SIG-M5 treated with dmso at 0.1 percent for 504 hours (cell line): ENCODE data around the gene SLC35E1.
"Not testable (repeated sequence)": the region's sequence is repeated elsewhere in the genome, so short reads cannot be mapped to it uniquely, and the experiment has no call there.

Experiments used
- DNase-seq: peaks from one replicate; lab custom pipeline; 2025; ENCODE audit not compliant: unreplicated experiment; lab: John Stamatoyannopoulos, UW

Gene SLC35E1

DNA sequence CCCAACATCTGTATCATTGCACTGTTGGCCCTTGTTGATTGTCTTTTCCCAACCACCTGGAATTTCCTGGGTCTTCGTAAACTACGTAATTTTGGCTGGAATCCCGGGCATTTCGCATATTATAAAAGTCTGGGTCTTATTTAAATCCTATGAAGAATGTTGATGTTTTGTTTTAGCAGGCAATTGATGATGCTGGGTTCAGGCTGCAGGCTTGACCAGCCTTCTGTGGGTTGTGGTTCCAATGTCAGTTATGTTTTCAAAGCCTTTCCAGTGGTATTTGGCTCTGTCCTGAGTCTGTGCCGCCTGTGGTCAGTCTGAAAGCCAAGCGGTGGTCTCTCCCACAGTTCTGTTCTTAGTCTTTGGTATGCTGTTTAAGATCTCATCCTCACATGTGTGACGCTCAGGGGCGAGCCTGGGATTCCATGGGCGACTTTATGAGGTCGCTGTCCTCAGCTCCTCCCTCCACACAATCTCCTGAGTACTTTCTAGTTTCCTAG lies 12.4 kb downstream of the SLC35E1 start:
- DNase-seq, result no peak

DNA sequence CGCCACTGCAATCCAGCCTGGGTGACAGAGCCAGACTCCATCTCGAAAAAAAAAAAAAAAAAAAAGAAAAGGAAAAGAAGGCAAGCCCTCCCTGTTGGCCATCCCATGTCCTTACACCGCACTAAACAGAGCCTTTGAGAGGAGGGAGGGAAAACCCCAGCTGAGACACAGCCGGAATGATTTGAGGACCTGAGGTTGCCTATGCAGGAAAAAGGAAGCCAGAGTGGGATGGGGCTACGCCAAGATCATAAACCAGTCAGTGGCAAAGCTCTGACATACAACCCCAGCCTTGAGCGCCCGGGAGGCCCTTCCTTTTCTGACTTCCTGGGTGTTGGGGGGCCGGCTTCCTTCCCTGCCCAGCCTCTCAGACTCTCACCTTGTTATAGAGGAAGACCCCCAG lies 17.4 kb downstream of the SLC35E1 start:
- DNase-seq, result no peak

DNA sequence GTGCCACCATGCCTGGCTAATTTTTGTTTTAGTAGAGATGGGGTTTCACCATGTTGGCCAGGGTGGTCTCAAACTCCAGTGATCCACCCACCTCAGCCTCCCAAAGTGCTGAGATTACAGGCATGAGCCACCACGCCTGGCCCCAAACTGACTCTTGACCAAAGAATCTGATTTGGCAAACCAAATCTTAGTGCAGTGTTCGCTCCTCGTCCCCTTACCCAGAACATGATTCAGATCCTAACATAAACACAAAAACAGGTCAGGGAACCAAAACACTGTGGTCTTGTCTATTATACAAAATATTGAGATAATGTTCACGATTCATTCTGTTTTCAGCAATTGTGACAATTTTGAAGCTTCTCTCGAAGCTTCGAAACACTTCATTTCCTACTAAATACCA lies 20.3 kb downstream of the SLC35E1 start:
- DNase-seq, result not testable (repeated sequence)

DNA sequence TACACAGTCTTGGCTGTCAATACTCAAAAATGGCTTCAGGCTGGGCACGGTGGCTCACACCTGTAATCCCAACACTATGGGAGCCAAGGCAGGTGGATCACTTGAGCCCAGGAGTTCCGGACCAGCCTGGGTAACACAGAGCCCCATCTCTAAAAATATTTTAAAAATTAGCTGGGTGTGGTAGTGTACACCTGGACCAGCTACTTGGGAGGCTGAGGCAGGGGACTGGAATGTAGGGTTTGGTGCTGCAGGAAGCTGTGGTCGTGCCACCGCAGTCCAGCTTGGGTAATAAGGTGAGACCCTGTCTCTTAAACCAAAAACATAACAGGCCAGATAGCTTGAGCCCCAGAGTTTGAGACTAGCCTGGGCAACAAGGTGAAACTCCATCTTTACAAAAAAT lies 23.3 kb downstream of the SLC35E1 start:
- no peak for DNase-seq

DNA sequence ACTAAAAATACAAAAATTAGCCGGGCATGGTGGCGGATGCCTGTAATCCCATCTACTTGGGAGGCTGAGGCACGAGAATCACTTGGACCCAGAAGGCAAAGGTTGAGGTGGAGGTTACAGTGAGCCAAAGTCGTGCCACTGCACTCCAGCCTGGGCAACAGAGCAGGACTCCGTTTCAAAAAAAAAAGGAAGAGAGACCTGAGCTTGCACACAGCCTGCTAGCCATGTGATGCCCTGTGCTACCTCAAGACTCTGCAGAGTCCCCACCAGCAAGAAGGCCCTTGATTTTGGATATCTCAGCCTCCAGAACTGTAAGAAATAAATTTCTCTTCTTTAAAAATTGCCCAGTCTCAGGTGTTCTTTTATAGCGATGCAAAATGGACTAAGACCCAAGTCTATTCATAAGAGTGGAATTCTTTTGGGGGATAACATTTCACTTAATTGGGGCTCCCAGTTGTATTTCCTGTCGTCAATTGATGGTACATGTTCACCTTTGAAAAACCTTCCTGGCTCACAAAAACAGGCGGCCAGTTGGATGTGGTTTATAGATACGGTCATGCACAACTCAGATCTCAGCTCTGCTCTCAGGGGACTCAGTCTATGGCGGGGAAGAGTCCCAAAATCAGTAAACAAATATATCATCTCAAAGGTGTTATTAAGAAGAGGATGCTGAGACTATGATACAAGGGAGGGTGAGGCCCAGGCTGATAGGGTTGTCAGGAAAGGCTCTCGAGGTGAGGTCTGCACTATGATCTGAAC lies 27.6 kb downstream of the SLC35E1 start:
- no peak for DNase-seq

DNA sequence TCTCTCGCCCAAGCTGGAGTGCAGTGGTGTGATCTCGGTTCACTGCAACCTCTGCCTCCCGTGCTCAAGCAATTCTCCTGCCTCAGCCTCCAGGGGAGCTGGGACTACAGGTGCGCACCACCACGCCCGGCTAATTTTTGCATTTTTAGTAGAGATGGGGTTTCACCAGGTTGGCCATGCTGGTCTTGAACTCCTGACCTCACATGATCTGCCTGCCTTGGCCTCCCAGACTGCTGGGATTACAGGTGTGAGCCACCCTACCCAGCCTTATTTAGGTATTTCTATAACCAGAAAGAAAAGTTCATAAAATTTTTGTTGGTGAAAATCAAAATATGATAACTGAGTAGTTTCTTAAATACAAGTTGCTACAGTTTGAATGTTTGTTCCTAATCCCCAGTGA lies 28.5 kb downstream of the SLC35E1 start:
- DNase-seq, result not testable (repeated sequence)

DNA sequence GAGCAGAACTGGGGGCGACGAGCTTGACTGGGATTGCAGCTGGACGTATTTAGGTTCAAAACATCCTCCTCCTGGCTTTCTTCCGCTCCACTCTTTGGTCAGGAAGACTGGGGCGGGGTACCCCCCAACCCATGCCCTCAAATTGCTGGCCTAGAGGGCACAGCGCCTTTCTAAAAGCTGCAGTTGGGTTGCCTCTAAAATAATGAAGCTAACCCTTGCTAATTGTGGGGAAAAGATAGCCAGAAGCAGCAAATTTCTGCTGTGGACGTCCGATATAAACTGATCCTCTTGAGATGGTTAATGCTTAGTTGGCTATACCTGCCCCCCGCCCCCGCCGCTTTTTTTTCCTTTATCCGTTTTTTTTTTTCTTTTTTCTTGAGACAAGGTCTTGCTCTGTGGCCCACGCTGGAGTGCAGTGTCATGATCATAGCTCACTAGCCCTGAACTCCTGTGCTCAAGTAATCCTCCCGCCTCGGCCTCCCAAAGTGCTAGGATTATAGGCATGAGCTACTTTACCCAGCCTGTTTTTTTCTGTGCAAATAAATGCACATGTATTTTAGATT lies 29.2 kb downstream of the SLC35E1 start:
- no peak for DNase-seq

DNA sequence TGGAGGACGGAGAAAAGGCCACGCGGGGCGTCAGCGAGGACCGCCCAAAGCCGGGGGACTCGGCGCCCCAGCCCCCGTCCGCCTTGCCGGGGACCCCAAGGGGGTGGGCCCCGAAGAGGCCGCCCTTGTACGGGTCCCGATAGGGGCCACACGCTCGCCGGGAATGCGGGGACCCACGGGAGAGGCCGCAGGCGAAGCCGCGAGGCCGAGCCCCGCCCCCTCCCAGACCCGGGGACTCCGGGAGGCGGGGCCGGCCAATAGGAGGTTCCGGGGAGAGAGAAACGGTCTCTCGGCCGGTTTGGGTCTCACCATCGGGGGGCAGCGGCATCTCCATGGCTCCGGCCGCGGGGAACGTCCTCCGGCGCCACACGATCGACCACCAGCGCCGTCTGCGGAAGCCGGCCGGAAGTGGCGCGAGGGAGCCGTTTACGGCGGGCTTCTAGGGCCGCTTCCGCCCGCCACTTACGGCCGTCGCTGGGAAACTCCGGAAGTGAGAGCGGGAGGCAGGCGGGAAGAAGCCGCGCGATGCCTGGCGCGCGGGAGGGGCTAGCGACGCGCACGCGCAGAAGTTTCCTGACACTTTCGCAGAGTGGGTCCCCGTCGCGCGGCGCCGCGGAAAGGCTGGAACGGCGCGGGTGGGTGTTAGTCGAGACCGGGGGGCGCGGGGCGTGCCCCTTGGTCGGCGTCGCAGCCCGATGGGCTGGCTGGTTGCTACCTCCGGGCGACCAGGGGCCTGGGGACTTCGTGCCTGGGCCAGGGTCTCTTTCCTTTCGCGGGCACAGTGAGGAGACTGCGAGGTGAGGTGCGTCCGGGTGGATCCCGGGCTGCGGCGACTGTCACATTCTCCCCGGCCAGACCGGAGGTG lies 29.9 kb downstream of the SLC35E1 start, which contains the start of gene CHERP:
CHERP (minus strand) TSS at position 393 of the 865 bp plus-strand sequence; CDS start at position 334, 59 bp downstream.
- DNase-seq, result peak; percentile 93

DNA sequence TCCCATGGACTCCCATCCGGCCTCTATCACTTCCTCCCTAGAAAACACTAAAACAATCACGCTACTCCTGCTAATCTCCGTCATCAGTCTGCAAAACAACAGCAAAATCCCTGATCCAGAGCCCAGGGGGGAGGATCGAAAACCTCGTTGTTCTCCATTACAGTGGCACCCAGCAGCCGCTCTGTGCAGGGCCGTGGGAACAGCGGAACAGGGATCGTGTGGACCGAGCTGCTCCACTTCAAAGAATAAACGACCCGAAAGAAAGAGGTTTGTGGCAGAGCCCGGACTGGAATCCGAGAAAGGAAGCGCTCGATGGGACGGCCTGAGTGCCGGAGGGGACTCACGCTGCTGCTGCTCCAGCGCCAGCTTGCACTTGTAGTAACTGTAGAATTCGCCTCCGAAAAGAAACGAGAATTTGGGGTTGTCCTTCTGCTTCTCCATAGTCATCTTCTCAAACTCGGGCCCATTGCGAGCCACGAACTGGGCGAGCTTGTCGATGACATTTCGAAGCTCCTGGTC lies 30.6 kb downstream of the SLC35E1 start:
- no peak for DNase-seq

DNA sequence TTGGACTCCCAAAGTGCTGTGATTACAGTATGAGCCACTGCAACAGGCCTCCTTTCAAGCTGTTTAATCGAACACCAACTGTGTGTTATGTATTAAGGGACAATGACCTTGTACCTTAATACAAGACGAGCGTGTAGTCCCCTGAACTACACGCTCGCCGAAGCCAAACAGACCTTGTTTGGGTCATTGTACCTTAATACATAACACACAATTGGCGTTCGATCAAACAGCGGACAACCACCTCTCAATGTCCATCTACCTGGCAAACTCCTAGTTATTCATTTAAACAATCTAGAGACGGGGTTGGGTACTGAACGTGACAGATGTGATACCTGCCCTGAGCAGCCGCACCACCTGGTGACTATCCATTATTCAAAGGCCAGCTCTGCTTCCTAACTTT lies 31.3 kb downstream of the SLC35E1 start:
- DNase-seq, result no peak

DNA sequence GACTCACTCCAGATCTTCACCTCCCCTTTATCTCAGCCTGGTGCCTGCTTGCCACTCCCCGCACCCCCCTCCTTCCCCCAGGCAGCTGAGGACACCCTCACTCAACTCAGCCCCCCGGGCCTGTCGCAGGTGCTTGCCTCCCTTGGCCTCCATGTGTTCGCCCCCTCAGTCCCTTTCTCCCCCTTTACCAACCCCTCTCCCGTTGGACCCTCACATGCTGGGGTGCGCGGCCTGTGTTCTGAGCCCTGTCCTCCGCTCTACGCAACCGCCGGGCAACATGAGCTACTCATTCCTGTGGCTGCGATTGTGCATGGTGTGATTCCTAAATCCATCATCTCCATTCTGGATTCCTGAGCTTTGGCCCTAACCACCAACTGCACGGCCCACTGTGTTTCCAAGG lies 35.1 kb downstream of the SLC35E1 start:
- no peak for DNase-seq

DNA sequence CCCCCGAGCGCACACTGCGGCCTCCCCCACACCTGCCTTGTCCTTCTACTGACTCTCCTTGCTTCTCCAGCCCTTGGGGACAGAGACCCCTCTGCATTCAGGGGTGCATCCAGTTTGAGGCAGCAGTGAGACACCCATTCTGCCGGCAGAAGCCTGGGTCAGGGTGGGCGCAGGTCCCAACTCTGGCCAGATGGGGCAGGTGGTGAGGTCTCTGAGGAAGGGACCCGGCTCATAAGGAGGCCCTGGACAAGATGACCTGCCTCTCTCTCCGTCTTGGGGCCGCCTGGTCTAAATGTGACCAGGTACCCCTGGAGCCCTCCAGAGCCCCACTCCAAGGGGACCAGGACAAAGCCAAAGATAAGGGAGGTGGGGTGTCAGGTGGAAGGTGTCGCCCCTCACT lies 36.1 kb downstream of the SLC35E1 start:
- no peak for DNase-seq

DNA sequence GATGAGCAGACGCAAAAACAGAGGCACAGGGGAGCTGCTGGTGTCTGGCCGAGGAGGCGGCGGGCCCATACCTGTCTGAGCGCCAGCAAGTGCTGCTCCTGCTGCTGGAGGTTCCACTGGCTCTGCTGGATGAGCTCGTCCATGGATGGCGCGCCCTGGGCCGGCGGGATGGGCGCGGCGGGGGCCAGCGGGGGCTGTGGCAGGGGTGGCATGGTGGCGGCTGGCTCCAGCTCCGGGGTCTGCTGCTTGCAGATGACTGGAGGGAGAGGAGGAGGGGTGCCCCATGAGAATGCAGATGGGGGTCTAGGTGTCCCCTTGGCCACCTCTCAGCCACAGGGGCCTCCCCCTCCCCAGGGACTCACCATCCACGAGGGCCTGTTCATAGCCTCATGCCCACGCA lies 36.8 kb downstream of the SLC35E1 start:
- no peak for DNase-seq

DNA sequence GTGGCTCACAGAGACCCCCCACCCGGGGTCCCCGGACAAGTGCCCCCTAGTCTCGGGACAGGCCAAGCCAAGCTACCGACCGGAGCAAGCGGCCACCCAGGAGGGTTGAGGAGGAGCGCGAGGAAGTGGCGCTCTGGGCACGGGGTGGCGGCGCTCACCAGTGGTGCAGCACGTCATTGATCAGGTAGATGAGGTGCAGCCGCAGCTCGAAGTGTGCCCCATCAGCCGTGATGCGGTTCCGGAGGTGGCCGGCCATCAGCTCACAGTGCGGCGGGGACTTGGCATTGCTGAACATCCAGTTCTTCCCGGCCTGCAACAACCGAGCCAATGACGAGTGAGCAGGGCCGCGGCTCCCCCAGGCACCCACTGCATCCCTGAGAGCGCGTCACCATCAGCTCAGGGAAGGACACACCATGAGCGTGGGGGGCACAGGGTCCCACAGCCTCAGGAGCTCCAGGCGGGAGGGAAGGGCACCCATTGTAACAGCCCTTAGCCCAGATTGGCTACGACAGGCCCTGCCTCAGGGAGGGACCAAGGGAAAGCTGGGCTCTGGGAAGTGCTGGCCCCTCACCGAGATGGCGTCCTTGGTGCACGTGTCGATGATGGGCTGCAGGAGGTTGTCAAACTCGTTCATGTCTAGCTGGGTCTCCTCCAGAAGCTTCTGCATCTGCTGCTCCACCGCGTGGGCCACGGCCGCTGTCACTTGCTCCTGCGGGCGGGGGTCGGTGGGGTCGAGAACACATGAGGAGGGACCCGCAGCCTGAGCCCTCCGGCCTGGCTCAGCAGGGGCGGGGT lies 39.6 kb downstream of the SLC35E1 start:
- no peak for DNase-seq

DNA sequence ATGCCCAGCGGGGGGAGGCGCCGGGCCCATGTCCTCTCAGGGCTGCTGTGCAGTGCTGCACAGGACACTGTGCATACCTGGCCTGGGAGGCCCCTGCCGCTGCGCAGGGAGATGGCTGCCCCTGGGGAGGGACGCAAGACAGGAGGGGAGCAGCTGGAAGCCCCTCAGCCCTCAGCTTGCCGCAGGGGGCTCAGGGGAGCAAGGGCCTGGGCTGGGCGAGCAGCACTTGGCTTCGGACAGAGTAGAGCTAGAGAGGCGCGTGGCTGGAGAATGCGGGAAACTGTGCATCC lies 40.9 kb downstream of the SLC35E1 start:
- no peak for DNase-seq

DNA sequence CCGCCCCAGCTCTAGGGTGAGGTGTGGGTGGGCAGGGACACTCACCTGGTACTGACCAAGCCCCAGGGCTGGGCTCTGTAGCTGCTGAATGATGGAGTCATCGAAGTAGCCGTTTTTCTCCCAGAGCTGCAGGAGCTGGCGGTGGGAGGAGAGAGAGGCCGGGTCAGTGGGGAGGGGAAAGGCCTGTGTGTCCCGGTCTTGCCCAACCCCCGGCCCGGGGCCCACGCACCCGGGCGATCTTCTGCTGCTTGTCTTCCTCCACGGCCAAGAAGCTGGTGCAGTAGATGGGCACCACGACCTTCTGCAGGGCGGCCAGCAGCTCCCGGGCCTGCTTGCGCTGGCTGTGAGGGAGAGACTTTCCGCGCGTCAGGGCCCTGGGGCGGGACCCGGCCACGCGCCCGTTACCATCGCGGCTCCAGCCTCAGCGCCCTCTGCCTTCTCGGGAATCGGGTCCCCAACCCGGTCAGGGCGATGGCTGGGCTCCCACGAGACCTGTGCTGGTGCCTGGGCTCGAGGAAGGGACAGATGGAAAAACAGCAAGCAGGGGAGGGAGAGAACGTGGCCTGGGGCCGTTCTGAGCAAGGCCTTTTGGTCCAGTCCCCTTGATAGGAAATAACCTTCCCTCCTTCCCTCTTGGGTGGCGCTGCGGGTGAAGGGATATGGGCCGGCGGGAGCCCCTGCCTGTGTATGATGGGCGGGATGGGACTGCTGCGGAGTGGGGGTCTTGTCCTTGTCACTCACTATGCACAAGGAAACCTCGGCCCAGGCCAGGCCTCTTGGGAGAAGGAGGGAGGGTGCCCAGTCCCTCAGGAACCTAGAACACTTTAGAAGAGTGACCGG lies 41.5 kb downstream of the SLC35E1 start:
- no peak for DNase-seq

DNA sequence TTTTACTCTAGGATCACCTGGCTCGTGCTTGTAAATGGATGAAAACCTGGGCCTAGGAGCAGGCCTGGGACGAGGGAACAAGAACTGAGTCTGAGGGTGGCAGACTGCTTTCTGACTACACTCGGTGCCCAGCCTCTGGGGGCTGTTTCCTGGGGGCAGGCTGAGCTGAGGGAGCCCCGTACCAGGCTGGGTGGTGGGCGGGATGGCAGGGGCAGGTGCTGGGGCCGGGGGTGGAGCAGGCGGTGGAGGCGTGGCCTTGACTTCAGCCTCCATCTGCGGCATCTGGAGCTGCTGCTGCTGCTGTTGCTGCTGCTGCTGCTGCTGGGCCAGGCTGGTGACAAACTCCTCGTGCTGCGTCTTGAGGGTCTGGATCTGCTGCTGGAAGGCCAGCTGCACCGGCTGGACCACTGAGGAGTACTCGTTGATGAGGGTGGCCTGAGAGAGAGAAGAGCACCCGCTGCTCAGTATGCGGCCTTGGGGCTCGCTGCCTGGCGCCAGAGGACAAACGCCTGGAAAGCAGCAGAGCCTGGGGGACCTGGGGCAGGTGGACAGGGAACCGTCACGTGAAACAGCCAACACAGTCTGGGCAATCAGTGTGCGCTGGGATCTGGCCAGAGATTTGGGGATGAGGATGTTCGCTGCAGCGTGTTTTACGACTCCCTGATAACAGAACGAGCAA lies 42.6 kb downstream of the SLC35E1 start:
- no peak for DNase-seq

DNA sequence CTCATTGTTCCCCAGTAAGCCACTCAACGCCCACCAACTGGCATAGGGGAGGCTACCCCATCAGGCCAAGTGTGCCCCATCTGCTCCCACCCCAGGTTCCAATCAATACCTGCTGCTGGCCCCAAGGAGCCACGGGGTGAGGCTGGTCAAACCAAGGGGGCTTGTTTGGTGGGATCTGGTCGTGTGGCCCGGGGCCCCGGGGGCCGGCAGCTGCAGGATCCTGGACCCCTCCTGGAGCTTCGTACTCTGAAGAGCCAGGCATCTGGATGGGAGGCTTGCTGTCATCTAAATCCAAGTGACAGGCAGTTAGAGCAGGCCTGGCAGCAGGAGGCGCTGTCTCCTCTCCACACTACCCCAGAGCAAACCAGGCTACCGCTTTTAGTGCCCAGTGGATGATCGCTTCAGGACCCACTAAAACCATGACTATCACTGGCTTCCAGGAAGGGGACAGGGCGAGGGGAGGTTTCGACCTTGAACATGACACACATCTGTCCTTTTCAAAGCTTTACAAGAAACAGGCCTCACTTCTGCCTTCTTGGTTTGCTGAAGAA lies 44.2 kb downstream of the SLC35E1 start:
- peak; percentile 37 for DNase-seq

DNA sequence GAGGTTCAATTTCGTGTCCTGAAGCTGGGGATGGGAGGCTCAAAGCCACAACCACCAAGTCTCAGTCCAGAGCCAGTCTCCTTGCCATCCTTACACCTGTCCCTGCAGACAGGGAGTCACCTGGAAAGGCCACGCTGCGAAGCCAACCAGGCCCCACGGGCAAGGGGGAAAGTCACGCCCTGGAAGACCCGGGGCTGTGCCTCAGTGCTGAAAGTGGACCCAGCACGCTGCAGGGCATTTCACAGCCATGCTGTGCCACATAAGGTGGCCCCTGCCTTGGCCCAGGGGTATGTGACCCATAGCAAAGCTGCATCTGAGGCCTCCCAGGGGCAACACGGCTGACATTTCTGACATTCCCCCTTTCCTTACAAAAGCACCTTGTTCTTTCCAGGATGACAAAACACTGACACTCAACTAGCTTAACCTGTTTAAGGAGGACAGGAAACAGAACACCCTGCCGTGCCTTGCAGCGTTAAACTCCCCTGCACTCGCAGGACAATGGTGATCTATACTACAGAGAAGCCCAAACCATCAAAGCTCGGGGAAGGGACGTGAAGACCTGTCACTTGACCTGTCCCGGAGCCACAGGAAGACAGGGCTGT lies 44.8 kb downstream of the SLC35E1 start:
- no peak for DNase-seq
